Measurements from ENCODE around the gene USP36.
"Not testable (repeated sequence)": the region's sequence is repeated elsewhere in the genome, so short reads cannot be mapped to it uniquely, and the experiment has no call there.

The USP36 gene

GRCh38 chr17:78761789-78762406, 78.7 kb downstream of the USP36 start:
- no peak for DNase-seq

- DNase-seq = no peak
Measured at GRCh38 chr17:78759969-78760352, 80.7 kb downstream of the USP36 start.

GRCh38 chr17:78759203-78759968, 81.2 kb downstream of the USP36 start:
- no peak for DNase-seq

- DNase-seq = no peak
Measured at GRCh38 chr17:78753316-78754250, 87.0 kb downstream of the USP36 start.

- no peak for DNase-seq
Measured at GRCh38 chr17:78751447-78752161, 89.0 kb downstream of the USP36 start.

GRCh38 chr17:78751000-78751399, 89.6 kb downstream of the USP36 start:
- not testable (repeated sequence) for DNase-seq

- DNase-seq = no peak
Measured at GRCh38 chr17:78748730-78749317, 91.8 kb downstream of the USP36 start.

GRCh38 chr17:78748048-78748729, 92.4 kb downstream of the USP36 start:
- DNase-seq = no peak

GRCh38 chr17:78747488-78747887, 93.1 kb downstream of the USP36 start:
- DNase-seq = no peak

- DNase-seq = no peak
Measured at GRCh38 chr17:78746949-78747269, 93.7 kb downstream of the USP36 start.

GRCh38 chr17:78746263-78746948, 94.2 kb downstream of the USP36 start:
- DNase-seq = no peak
